Measurements from ENCODE around the gene FUCA1. TPM values are rescaled to one million over a fixed set of nuclear protein-coding genes. Genes with fewer than 3 reads are reported as not detected.
"Not testable (repeated sequence)": the region's sequence is repeated elsewhere in the genome, so short reads cannot be mapped to it uniquely, and the experiment has no call there.

The FUCA1 gene
- total and polyA plus RNA-seq, 10 of the 15 experiments (the other 5 are each of a cell fraction or from before 2014, with no cell fraction given) = 33.3 to 117 (median 52.6) TPM

- TF ChIP-seq ZNF592 (IDR thresholded peaks at IDR 0.05) (no peak), ZBTB40 (IDR thresholded peaks at IDR 0.05; ENCODE audit: borderline replicate concordance) (no peak)
Measured at GRCh38 chr1:23803674-23804073, 64.4 kb downstream of the FUCA1 start (continued).

- H3K4me3 ChIP-seq; H3K9ac ChIP-seq (ENCODE audit: control insufficient read depth, insufficient read depth, low read length); H2AFZ ChIP-seq (ENCODE audit: control insufficient read depth, low read depth, low read length); H3K27ac ChIP-seq (ENCODE audit: control insufficient read depth, insufficient read depth); ATAC-seq; H3K79me2 ChIP-seq (ENCODE audit: control insufficient read depth, insufficient read depth, low read length); H3K9me3 ChIP-seq (replicated peaks; ENCODE audit: control insufficient read depth, insufficient read depth, low read length); H3K4me2 ChIP-seq (ENCODE audit: control insufficient read depth, insufficient read depth); FAIRE-seq; intact Hi-C loops (cut with micrococcal nuclease; ENCODE audit: unreplicated experiment); H3K27me3 ChIP-seq (replicated peaks in 1 of 2; ENCODE audit: control insufficient read depth in 2 of 2, insufficient read depth in 2 of 2, low read length in 1 of 2); BruUV-seq (replicated peaks); DNase-seq (ENCODE audit: low read depth, low spot score); H4K20me1 ChIP-seq (ENCODE audit: control insufficient read depth, insufficient read depth); H3K36me3 ChIP-seq (ENCODE audit: control insufficient read depth in 2 of 2, insufficient read depth in 2 of 2, low read length in 1 of 2): not testable (repeated sequence)
- in situ Hi-C loops (cut with MboI) = loop anchor here (10.0 kb wide), 1 partner anchor 62 kb away; the partner anchor contains the start of gene FUCA1
- ChIA-PET SMC1A (ENCODE audit: uncharacterized antibody, unreplicated experiment) (interaction anchor here (1.9 to 3.5 kb wide), 4 partner anchors 26 to 113 kb away, joined by 6 to 16 read pairs (median 10); partner anchors contain the start of gene PITHD1), CTCF (interaction anchor here (0.9 to 7.5 kb wide), 6 partner anchors 8 to 114 kb away, joined by 3 to 63 read pairs (median 7); partner anchors contain the start of genes CNR2 and HMGCL), RAD21 (ENCODE audit: unreplicated experiment) (interaction anchor here (1.0 to 3.3 kb wide), 4 partner anchors 8 to 113 kb away, joined by 3 to 15 read pairs (median 4); no protein-coding TSS in a partner anchor), POLR2A (interaction anchor here (0.9 to 1.2 kb wide), 2 partner anchors 25 to 114 kb away, joined by 3 to 4 read pairs; partner anchors contain the start of gene PITHD1)
- peaks cover 15% of the 10 kb centered on the region for H3K4me1 ChIP-seq (ENCODE audit: control insufficient read depth, insufficient read depth, low read length)
- 86% methylated on average over 6 of the region's 7 CpGs for WGBS (ENCODE audit: insufficient coverage, insufficient replicate concordance, low lambda C conversion rate, missing lambda C conversion rate)
Measured at GRCh38 chr1:23802809-23803342, 65.2 kb downstream of the FUCA1 start.
